ENCODE results near the gene MRPL52.
"Not testable (repeated sequence)": the region's sequence is repeated elsewhere in the genome, so short reads cannot be mapped to it uniquely, and the experiment has no call there.

MRPL52 gene

GRCh38 chr14:22811722-22812121 lies 18.0 kb upstream of the MRPL52 start:
- no peak for DNase-seq (ENCODE audit: low read depth in 2 of 2)

GRCh38 chr14:22812744-22813143 lies 16.9 kb upstream of the MRPL52 start:
- no peak for DNase-seq (ENCODE audit: low read depth in 2 of 2)

- DNase-seq (ENCODE audit: low read depth in 2 of 2): no peak
These were observed 16.5 kb upstream of the MRPL52 start for GRCh38 chr14:22813145-22813544.

GRCh38 chr14:22814373-22814772 lies 15.3 kb upstream of the MRPL52 start:
- DNase-seq (ENCODE audit: low read depth in 2 of 2): no peak

GRCh38 chr14:22814941-22815713 lies 14.6 kb upstream of the MRPL52 start, which contains the start of gene SLC7A7:
Gene SLC7A7, minus strand, starts transcription at chr14:22815435. Its CDS starts 2,037 bp downstream, at chr14:22813398.
- no peak for DNase-seq (ENCODE audit: low read depth in 2 of 2)

- no peak for DNase-seq (ENCODE audit: low read depth in 2 of 2)
These were observed 10.3 kb upstream of the MRPL52 start for GRCh38 chr14:22819151-22819988.

GRCh38 chr14:22820731-22821130 lies 9.0 kb upstream of the MRPL52 start:
- no peak for DNase-seq (ENCODE audit: low read depth in 2 of 2)

GRCh38 chr14:22821193-22822015 lies 8.3 kb upstream of the MRPL52 start:
- DNase-seq (ENCODE audit: low read depth in 2 of 2): no peak

- no peak for DNase-seq (ENCODE audit: low read depth in 2 of 2)
These were observed 7.6 kb upstream of the MRPL52 start for GRCh38 chr14:22822016-22822570.

GRCh38 chr14:22822571-22823098 lies 7.1 kb upstream of the MRPL52 start:
- DNase-seq (ENCODE audit: low read depth in 2 of 2): peak; percentile 37 to 57

- DNase-seq (ENCODE audit: low read depth in 2 of 2): no peak
These were observed 4.9 kb upstream of the MRPL52 start for GRCh38 chr14:22824711-22825359.

- not testable (repeated sequence) for DNase-seq (ENCODE audit: low read depth in 2 of 2)
These were observed 519 bp upstream of the MRPL52 start for GRCh38 chr14:22829076-22829660.

- DNase-seq (ENCODE audit: low read depth in 2 of 2): no peak
These were observed 840 bp downstream of the MRPL52 start for GRCh38 chr14:22830443-22831010.

GRCh38 chr14:22835505-22835904 lies 5.8 kb downstream of the MRPL52 start:
- no peak for DNase-seq (ENCODE audit: low read depth in 2 of 2)

- DNase-seq (ENCODE audit: low read depth in 2 of 2): no peak
These were observed 6.8 kb downstream of the MRPL52 start, which contains the start of gene MMP14 for GRCh38 chr14:22836301-22837113. Gene MMP14, plus strand, starts transcription at chr14:22836585. Its CDS starts 233 bp downstream, at chr14:22836818.

- DNase-seq (ENCODE audit: low read depth in 2 of 2): no peak
These were observed 7.5 kb downstream of the MRPL52 start for GRCh38 chr14:22837114-22837749.

GRCh38 chr14:22837750-22838538 lies 8.3 kb downstream of the MRPL52 start:
- no peak for DNase-seq (ENCODE audit: low read depth in 2 of 2)

GRCh38 chr14:22838631-22839041 lies 8.9 kb downstream of the MRPL52 start:
- DNase-seq (ENCODE audit: low read depth in 2 of 2): no peak

Measured in stimulated activated CD8-positive, alpha-beta memory T cell treated with anti-CD3 and anti-CD28 coated beads, Interleukin-2, amount 100 ng/mL, for 1 hour (primary cell).